Activated T-helper 1 cell treated with anti-CD3 and anti-CD28 coated beads, Interleukin-12 subunit alpha, Interleukin-12 subunit beta, Interleukin-2, Interleukin-4 antibody, amounts not matched to agents 30 ng/mL and 10 ng/mL and 1 ng/mL, durations not matched to agents 14 hours and 24 hours and 36 hours (primary cell): ENCODE measurements around the gene ZNF521. TPM values are rescaled to one million over a fixed set of nuclear protein-coding genes. Genes with fewer than 3 reads are reported as not detected.

Source experiments
- DNase-seq: peaks from one replicate; pipeline ENCODE4 v3.0.0; 2021; ENCODE audit warnings: low spot score
- H3K27ac Mint-ChIP-seq: one replicate; pipeline ENCODE4 v1.8.0; 2021; ENCODE audit warnings: mild to moderate bottlenecking, mixed read lengths
- H3K27me3 Mint-ChIP-seq: one replicate; pipeline ENCODE4 v1.8.0; 2022; ENCODE audit warnings: mild to moderate bottlenecking, moderate library complexity, mixed read lengths; ENCODE audit not compliant: insufficient read depth
- H3K36me3 Mint-ChIP-seq: one replicate; pipeline ENCODE4 v1.8.0; 2021; ENCODE audit warnings: low read depth, mixed read lengths
- H3K4me1 Mint-ChIP-seq: one replicate; pipeline ENCODE4 v1.8.0; 2021; ENCODE audit warnings: low read depth, mixed read lengths
- H3K4me3 Mint-ChIP-seq: one replicate; pipeline ENCODE4 v1.8.0; 2021; ENCODE audit warnings: mild to moderate bottlenecking, moderate library complexity, mixed read lengths
- H3K9me3 Mint-ChIP-seq: one replicate; pipeline ENCODE4 v1.8.0; 2021; ENCODE audit warnings: mixed read lengths
- intact Hi-C: fragments of 100-400 bp; cut with micrococcal nuclease; formaldehyde crosslinking; loops from one replicate; pipeline ENCODE4 v1.15.1; 2024
- total RNA-seq: library from RNA; stranded (reverse); gene quantifications from 2 replicates; pipeline ENCODE4 v1.2.3, GENCODE V29; 2022

ZNF521 gene
- total RNA-seq, 1 donor from 2014 or later, result not detected

DNA sequence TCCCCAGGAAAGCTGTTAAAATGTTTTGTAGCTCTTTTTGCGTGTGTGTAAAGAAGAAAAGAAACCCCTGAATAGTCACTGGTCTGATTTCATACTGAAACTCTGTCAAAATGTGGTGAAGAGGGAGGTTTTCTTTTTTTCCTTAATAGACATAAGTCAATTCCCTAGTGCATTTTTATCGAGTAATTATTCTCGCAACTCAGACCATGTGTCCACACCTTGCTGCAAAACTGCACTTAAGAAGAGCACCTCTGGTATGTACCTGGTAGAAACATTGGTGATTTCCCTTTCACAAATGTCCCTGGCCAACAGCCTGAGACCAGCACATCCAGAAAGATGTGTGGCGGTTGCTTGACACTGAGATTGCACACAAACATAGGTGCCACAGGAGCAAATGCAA is 159.9 kb downstream of the ZNF521 start:
- Mint-ChIP-seq H3K4me3 (no peak overlapping the region), H3K4me1 (no peaks in the 10 kb centered on the region), H3K9me3 (no peaks in the 10 kb centered on the region), H3K27me3 (peaks cover 5% of the 10 kb centered on the region), H3K36me3 (no peaks in the 10 kb centered on the region), H3K27ac (no peak overlapping the region)
- no peak for DNase-seq
- intact Hi-C loops, result no loop called here

DNA sequence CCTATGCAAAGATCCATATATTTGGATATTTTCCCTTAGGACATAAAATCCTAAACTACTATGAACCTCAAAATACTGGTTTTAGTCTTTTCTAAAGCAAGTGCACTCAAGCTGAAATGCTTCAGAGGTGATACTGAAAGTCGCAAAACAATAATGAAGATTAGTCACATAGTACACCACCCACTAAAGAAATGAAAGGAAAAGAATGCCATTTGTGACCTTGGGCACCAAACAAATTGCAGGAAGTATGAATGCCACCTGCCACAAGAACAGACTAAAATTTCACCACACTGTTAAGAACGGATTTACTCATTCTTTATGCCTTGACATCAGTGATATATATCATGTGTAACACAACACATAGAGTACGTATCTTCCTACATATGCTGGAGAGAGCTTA is 161.5 kb downstream of the ZNF521 start:
- no peak overlapping the region for H3K27ac Mint-ChIP-seq
- H3K4me1 Mint-ChIP-seq, result no peaks in the 10 kb centered on the region
- no peaks in the 10 kb centered on the region for H3K36me3 Mint-ChIP-seq
- peaks cover 5% of the 10 kb centered on the region for H3K27me3 Mint-ChIP-seq
- H3K9me3 Mint-ChIP-seq, result no peaks in the 10 kb centered on the region
- intact Hi-C loops, result no loop called here
- no peak for DNase-seq
- no peak overlapping the region for H3K4me3 Mint-ChIP-seq

DNA sequence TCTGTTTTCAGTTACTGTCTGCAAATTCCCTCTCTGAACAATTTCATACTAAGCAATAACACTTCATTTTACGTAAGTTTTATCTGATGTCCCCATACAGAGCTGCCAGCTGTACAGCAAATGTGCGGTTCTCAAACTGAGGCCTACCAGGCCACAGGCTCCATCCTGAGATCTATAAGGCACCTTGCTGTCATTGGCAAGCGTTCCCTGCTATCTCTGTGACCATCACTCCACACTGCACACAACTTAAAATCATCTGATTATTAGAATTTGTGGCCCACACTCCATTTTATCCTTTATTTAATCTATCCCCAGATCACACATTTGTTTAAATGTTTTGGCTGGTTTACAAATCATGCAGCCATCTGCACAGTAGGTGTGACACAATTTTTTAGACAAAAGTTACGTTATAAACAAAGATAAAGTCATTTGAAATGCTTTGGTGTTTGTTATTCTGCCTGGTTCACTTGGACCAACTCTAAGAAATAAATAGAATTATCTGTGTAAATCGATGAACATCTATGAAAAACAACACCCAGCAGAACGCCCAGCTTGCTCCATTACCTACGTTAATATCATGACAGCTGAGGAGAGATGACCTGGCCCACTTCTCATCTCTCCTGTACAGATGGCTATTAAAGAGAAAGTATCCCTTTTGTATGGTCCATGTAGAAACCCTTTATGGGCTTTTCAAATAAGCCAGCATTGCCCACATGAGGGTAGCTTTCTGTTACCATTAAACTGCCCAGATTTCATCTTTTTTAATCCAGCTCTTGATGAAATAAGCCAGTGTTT is 162.4 kb downstream of the ZNF521 start:
- H3K27ac Mint-ChIP-seq, result no peak overlapping the region
- no peaks in the 10 kb centered on the region for H3K4me1 Mint-ChIP-seq
- H3K27me3 Mint-ChIP-seq, result peaks cover 2% of the 10 kb centered on the region
- H3K4me3 Mint-ChIP-seq, result no peak overlapping the region
- H3K9me3 Mint-ChIP-seq, result no peaks in the 10 kb centered on the region
- intact Hi-C loops, result no loop called here
- no peak for DNase-seq
- no peaks in the 10 kb centered on the region for H3K36me3 Mint-ChIP-seq

DNA sequence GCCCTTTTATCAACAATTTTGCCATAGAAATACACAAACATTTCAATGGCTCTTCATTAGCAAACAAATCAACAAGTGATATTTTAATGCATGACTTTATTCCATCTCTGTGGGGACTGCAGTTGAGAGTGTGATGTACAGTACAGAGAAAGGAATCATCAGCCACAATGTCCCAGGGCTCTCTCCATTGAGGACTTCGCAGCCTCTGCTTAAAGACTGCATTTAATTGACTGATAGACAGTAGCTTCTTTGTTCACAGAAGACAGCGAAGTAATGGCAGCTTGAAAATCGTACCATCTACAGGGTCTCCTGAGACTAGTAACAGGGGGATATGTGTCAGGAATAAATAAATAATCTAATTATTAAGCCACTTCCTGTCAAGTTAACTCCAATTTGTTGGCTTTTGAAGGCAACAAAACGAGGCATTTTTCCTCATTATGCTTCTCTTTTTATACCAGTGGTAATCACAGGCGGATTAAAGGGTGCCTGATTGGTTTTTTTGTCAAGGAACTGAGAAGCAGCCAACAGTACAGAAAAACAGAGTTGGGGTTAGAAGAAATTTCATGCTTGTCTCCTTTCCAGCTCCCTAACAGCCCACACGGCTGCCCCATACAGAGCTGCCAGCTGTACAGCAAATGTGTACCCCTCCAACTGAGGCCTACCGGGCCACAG is 164.3 kb downstream of the ZNF521 start:
- Mint-ChIP-seq H3K4me1 (no peaks in the 10 kb centered on the region), H3K27ac (no peak overlapping the region), H3K9me3 (no peaks in the 10 kb centered on the region), H3K27me3 (peaks cover 3% of the 10 kb centered on the region), H3K4me3 (no peak overlapping the region), H3K36me3 (no peaks in the 10 kb centered on the region)
- intact Hi-C loops, result no loop called here
- DNase-seq, result no peak

DNA sequence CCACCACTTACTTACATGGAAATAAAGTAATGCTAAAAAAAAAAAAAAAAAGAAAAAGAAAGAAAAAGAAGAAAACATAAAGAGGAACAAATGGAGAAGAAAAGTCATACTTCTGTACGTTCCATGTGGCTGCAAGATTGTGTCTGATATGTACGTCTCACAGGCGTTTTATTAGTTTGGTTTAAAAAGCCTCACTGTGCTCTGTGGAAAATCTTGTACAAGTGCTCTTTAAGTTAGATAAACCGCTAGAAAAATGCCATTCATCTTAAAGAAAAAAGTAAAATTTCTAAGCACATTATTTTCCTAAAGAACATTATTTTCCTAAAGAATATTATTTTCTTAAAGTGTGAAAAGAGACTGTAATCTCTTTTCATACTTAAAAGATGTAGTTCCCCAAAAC is 165.1 kb downstream of the ZNF521 start:
- no peaks in the 10 kb centered on the region for H3K9me3 Mint-ChIP-seq
- no peak for DNase-seq
- intact Hi-C loops, result no loop called here
- H3K27me3 Mint-ChIP-seq, result peaks cover 3% of the 10 kb centered on the region
- H3K4me1 Mint-ChIP-seq, result no peaks in the 10 kb centered on the region
- H3K4me3 Mint-ChIP-seq, result no peak overlapping the region
- no peaks in the 10 kb centered on the region for H3K36me3 Mint-ChIP-seq
- no peak overlapping the region for H3K27ac Mint-ChIP-seq

DNA sequence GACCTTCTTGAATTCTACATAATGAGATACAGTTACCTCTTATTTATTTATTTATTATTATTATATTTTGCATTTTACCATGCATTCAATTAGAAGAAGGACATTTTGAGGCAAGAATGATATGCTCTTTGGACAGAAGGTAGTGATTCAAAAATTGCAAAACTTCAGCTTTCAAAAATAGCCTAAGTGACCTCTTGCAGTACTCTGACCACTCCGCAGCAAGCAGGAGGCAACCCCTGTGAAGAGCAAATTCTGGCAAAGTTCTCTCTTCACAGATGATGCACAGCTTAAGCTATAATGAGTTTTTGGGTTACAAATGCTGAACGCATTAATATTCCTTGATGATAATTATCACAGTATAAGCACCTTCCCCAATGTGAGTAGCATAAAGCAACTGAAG is 170.0 kb downstream of the ZNF521 start:
- intact Hi-C loops, result no loop called here
- Mint-ChIP-seq H3K27me3 (peaks cover 6% of the 10 kb centered on the region), H3K4me3 (no peak overlapping the region), H3K4me1 (no peaks in the 10 kb centered on the region), H3K27ac (no peak overlapping the region), H3K9me3 (no peaks in the 10 kb centered on the region), H3K36me3 (no peaks in the 10 kb centered on the region)
- no peak for DNase-seq

DNA sequence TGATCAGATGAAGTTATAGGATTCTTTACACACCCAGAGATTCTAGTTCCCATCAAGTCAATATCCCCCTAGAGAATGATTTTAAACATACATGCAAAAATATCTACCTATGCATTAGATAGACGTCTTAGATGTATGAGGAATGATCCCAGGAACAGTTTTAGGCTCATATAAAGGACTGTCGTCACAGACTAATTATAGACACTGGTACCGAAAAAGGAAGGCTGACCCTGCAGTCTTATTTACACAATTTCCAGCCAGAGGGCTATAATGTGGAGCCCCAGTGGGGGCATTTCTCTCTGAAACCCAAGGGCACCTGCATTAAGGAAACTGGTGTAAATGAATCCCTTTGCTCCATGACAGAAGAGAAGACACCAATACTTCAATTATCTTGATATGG is 170.4 kb downstream of the ZNF521 start:
- H3K4me3 Mint-ChIP-seq, result no peak overlapping the region
- no peaks in the 10 kb centered on the region for H3K4me1 Mint-ChIP-seq
- no peaks in the 10 kb centered on the region for H3K36me3 Mint-ChIP-seq
- no peak overlapping the region for H3K27ac Mint-ChIP-seq
- no peaks in the 10 kb centered on the region for H3K9me3 Mint-ChIP-seq
- no peak for DNase-seq
- peaks cover 6% of the 10 kb centered on the region for H3K27me3 Mint-ChIP-seq
- intact Hi-C loops, result no loop called here

DNA sequence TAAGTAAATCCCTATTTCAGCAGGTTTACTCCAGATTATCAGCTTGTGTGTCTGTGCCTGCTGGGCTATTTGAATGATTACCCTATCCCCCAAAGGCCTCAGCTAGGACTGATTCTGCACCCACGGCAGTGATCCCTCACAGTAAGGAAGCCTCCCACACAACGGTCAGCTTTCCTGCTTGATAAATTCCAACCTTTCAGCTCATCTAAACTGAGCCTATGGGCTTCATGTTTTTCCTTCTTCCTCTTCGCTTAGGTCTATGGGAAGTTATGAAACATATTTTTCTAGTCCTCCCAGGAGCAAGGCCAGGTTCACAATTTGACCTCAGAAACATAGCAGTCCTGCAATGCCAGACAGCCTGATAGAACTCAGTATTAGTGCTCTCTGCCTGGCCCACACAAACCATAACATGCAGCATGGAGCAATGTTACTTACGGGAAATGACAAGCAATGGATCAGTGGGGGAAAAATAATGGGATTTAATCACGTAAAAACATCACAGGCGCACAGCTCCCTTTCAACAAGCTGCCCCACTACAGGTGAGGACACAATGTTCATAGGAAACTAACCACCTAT is 170.9 kb downstream of the ZNF521 start:
- H3K9me3 Mint-ChIP-seq, result no peaks in the 10 kb centered on the region
- intact Hi-C loops, result no loop called here
- H3K4me3 Mint-ChIP-seq, result no peak overlapping the region
- no peak for DNase-seq
- H3K27me3 Mint-ChIP-seq, result peaks cover 6% of the 10 kb centered on the region
- H3K27ac Mint-ChIP-seq, result no peak overlapping the region
- no peaks in the 10 kb centered on the region for H3K4me1 Mint-ChIP-seq
- H3K36me3 Mint-ChIP-seq, result no peaks in the 10 kb centered on the region

DNA sequence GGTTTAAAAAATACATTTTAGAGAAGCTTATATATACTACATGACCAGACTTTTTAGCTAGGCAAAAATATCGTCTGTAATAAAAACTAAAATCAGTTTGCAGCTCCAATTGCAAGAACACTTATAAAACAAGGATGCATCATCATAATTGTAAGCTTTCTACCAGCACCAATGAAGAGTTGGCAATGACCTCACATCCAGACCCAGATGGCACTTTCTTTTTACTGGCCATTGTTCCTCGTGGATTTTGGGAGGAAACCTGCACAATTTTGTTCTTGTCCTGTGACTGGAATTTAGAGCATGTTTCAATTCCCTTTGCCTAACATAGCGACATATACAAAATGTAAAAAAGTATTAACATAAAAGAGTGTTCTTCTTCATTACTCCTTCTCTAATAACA is 174.3 kb downstream of the ZNF521 start:
- H3K4me1 Mint-ChIP-seq, result no peaks in the 10 kb centered on the region

DNA sequence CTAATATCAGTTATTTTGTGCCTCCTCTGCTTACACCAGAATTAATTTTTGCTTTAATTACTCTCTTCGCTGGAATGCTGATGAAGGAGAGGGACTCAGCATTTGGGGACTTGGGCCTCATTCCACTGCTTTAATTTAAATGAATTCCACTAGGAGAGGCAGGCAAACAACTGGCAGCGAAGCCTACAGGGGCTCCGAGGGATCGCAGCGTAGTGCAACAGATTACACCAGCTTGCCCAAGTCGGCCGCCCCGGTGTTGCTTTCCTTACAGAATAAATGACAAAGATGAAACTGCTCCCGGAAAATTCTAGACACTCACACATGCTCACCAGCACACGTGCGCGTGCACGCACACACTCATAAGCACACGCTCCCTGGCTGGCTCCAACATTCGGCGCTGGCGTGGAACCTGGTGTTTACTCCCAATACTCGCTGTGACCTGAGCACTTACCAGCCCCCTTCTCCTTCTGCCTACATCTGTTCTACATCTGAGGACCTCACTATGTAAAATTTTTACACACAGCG is 175.4 kb downstream of the ZNF521 start:
- Mint-ChIP-seq H3K36me3 (no peaks in the 10 kb centered on the region), H3K9me3 (no peaks in the 10 kb centered on the region), H3K27ac (no peak overlapping the region), H3K27me3 (peaks cover 4% of the 10 kb centered on the region), H3K4me1 (no peaks in the 10 kb centered on the region), H3K4me3 (no peak overlapping the region)
- no peak for DNase-seq
- intact Hi-C loops, result no loop called here

More for the DNA sequence above, 174.3 kb downstream of the ZNF521 start:
- H3K27ac Mint-ChIP-seq, result no peak overlapping the region
- intact Hi-C loops, result no loop called here
- H3K27me3 Mint-ChIP-seq, result peaks cover 4% of the 10 kb centered on the region
- H3K9me3 Mint-ChIP-seq, result no peaks in the 10 kb centered on the region
- no peak for DNase-seq
- no peak overlapping the region for H3K4me3 Mint-ChIP-seq
- H3K36me3 Mint-ChIP-seq, result no peaks in the 10 kb centered on the region

DNA sequence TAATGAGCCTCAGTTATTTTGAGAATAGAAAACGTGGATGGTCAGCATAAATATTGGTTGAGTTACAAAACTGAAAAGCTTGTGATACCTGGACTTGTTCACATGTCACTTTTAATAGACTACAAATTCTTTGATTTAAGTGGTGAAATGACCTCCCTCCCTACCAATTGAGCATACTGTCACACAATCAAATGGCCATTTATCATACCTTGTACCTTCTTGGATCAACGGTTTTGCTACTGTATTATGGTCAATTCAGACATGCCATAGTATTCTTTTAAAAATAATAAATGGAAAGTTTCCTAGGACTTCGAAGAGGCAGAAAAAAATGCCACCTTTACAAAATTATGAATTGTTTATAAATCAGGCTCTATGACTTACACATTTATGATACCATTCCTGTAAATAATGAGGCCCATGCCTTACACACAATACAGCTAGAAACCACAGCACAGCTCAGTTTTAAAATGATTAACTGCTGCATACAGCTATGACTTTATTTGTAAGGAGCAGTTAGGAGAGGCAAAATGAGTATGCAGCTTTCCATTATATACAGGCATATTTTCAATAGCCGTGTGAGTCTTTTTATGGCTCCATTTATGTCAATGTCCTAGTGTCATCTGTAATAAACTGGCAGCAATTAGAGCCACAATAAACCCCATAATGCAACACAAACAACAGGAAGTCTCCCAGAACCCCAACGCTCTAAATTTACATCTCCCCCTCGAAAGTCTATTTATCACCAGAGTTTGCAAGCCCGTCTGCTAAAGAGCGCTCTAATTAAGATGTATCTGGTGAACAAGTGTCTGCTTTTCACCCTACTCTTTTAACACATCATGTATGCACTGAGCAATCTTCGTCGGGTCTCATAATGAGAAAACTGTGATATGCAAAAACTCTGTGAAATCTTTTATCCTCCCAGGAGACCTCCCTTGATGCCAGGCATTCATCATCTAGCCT is 176.1 kb downstream of the ZNF521 start:
- Mint-ChIP-seq H3K4me1 (no peaks in the 10 kb centered on the region), H3K9me3 (no peaks in the 10 kb centered on the region), H3K27me3 (peaks cover 4% of the 10 kb centered on the region), H3K36me3 (no peaks in the 10 kb centered on the region), H3K27ac (no peak overlapping the region), H3K4me3 (no peak overlapping the region)
- intact Hi-C loops, result no loop called here
- no peak for DNase-seq

DNA sequence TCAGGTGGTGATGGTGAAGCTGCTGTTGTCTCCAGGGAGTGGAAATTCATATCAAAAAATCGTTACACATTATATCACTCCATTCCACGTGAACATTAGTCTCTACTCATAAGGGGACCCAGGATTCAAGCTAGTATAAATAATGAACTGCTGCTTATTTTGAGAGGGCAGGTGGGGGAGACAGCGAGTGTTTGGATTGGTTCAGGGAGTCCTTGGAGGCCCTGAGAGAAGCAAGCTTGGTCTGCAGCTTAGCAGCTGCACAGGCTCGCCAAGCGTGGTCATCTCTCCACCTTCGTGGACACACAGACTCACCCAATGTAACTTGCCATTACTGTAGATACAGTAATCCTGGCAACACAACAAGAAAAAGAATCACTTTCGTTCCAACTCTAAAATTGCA is 177.6 kb downstream of the ZNF521 start:
- Mint-ChIP-seq H3K27me3 (peaks cover 3% of the 10 kb centered on the region), H3K4me3 (no peak overlapping the region), H3K9me3 (no peaks in the 10 kb centered on the region), H3K4me1 (no peaks in the 10 kb centered on the region), H3K27ac (no peak overlapping the region), H3K36me3 (no peaks in the 10 kb centered on the region)
- intact Hi-C loops, result no loop called here
- no peak for DNase-seq
